CD14-positive monocyte (primary cell): Measurements from ENCODE around the gene ARAP2. TPM values are rescaled to one million over a fixed set of nuclear protein-coding genes. Genes with fewer than 3 reads are reported as not detected.

Source experiments
- DNase-seq, 3 donors: peaks; one replicate each; pipeline ENCODE4 v3.0.0-alpha.2; 2011 to 2022
- H2AFZ ChIP-seq: 2 replicates; pipeline ENCODE4 v1.6.0; 2012; ENCODE audit warnings: mild to moderate bottlenecking, low read depth, low read length, inconsistent platforms; ENCODE audit not compliant: insufficient read depth, poor library complexity, severe bottlenecking
- H3K27ac ChIP-seq, 2 donors: 1 replicate in 1 of 2; 2 replicates in 1 of 2; pipeline ENCODE4 v1.5.1; 2012 to 2013; ENCODE audit warnings: low read length in 2 of 2, control low read depth in 1 of 2, inconsistent platforms in 1 of 2, low read depth in 1 of 2, mild to moderate bottlenecking in 1 of 2
- H3K27me3 ChIP-seq, 2 donors: one replicate each; pipeline versions ENCODE4 v1.6.0 to v1.6.1; 2011 to 2013; ENCODE audit warnings: low read length in 2 of 2; ENCODE audit not compliant: control insufficient read depth in 2 of 2, insufficient read depth in 2 of 2
- H3K36me3 ChIP-seq, 2 donors: replicated peaks in 1 of 2; 1 replicate in 1 of 2; 2 replicates in 1 of 2; pipeline versions ENCODE4 v1.5.1 to v1.6.1; 2012 to 2013; ENCODE audit warnings: low read length in 2 of 2, control low read depth in 1 of 2, inconsistent platforms in 1 of 2, mild to moderate bottlenecking in 1 of 2; ENCODE audit not compliant: insufficient read depth in 2 of 2, control insufficient read depth in 1 of 2
- H3K4me1 ChIP-seq, 2 donors: 1 replicate in 1 of 2; 2 replicates in 1 of 2; pipeline versions ENCODE4 v1.5.1 to v1.6.1; 2012 to 2013; ENCODE audit warnings: low read length in 2 of 2, control low read depth in 1 of 2, inconsistent platforms in 1 of 2, mild to moderate bottlenecking in 1 of 2, moderate library complexity in 1 of 2; ENCODE audit not compliant: insufficient read depth in 2 of 2, control insufficient read depth in 1 of 2
- H3K4me2 ChIP-seq: replicated peaks from 2 replicates; pipeline ENCODE3; 2012; ENCODE audit warnings: low read length, moderate library complexity, mild to moderate bottlenecking; ENCODE audit not compliant: poor library complexity, severe bottlenecking; ENCODE audit errors: extremely low read depth
- H3K4me3 ChIP-seq, 3 experiments: fragments of 200-600 bp in 1 of 3; sonication (generic) in 1 of 3; replicated peaks in 1 of 3; 1 replicate in 2 of 3; 2 replicates in 1 of 3; pipeline ENCODE4 v1.5.1; 2011 to 2013; ENCODE audit warnings: low read length in 3 of 3, mild to moderate bottlenecking in 3 of 3, control low read depth in 2 of 3, low read depth in 2 of 3, inconsistent platforms in 1 of 3, moderate library complexity in 1 of 3
- H3K79me2 ChIP-seq: 2 replicates; pipeline ENCODE4 v1.6.0; 2012; ENCODE audit warnings: mild to moderate bottlenecking, control low read depth, inconsistent platforms, low read length, moderate library complexity; ENCODE audit not compliant: insufficient read depth
- H3K9ac ChIP-seq: 2 replicates; pipeline ENCODE4 v1.6.0; 2017; ENCODE audit warnings: low read length, mild to moderate bottlenecking; ENCODE audit not compliant: insufficient read depth, poor library complexity, severe bottlenecking
- H3K9me3 ChIP-seq, 2 donors: replicated peaks in 1 of 2; 1 replicate in 1 of 2; 2 replicates in 1 of 2; pipeline versions ENCODE4 v1.5.1 to v1.6.1; 2012 to 2013; ENCODE audit warnings: low read length in 2 of 2, control low read depth in 1 of 2; ENCODE audit not compliant: control insufficient read depth in 1 of 2, insufficient read depth in 1 of 2
- H4K20me1 ChIP-seq: 2 replicates; pipeline ENCODE4 v1.6.0; 2012; ENCODE audit warnings: mild to moderate bottlenecking, low read length, control low read depth, moderate library complexity; ENCODE audit not compliant: insufficient read depth
- H3K27ac Mint-ChIP-seq, 7 donors: one replicate each; pipeline ENCODE4 v1.8.0; 2020; ENCODE audit warnings: mild to moderate bottlenecking in 7 of 7, mixed read lengths in 7 of 7, moderate library complexity in 6 of 7, inconsistent platforms in 2 of 7
- H3K27me3 Mint-ChIP-seq, 3 donors: one replicate each; pipeline ENCODE4 v1.8.0; 2021 to 2022; ENCODE audit warnings: low read depth in 3 of 3, mild to moderate bottlenecking in 3 of 3, mixed read lengths in 3 of 3, moderate library complexity in 3 of 3, inconsistent platforms in 1 of 3
- H3K36me3 Mint-ChIP-seq, 2 donors: one replicate each; pipeline ENCODE4 v1.8.0; 2020; ENCODE audit warnings: mixed read lengths in 2 of 2, inconsistent platforms in 1 of 2, mild to moderate bottlenecking in 1 of 2
- H3K4me1 Mint-ChIP-seq: one replicate; pipeline ENCODE4 v1.8.0; 2020; ENCODE audit warnings: mild to moderate bottlenecking, mixed read lengths
- H3K4me3 Mint-ChIP-seq, 2 donors: one replicate each; pipeline ENCODE4 v1.8.0; 2020; ENCODE audit warnings: mild to moderate bottlenecking in 2 of 2, mixed read lengths in 2 of 2, moderate library complexity in 1 of 2
- H3K9me3 Mint-ChIP-seq, 7 donors: one replicate each; pipeline ENCODE4 v1.8.0; 2020 to 2022; ENCODE audit warnings: mixed read lengths in 7 of 7, mild to moderate bottlenecking in 6 of 7, moderate library complexity in 6 of 7, inconsistent platforms in 2 of 7
- WGBS: methylation state at CpG from one replicate; pipeline ENCODE4 v1.1.5; 2013; ENCODE audit warnings: missing lambda C conversion rate; ENCODE audit not compliant: insufficient coverage; 5-methylcytosine and 5-hydroxymethylcytosine counted together
- intact Hi-C, 2 donors: fragments of 100-400 bp; cut with micrococcal nuclease; formaldehyde crosslinking; loops; one replicate each; pipeline versions ENCODE4 v1.15.0 to v1.15.1; 2023
- polyA plus RNA-seq, 3 donors: library from polyadenylated mRNA; depleted of rRNA in 1 of 3; unstranded in 2 of 3; stranded (reverse) in 1 of 3; fragments of 300-500 nt in 2 of 3; fragments of >200 nt in 1 of 3; fragmentation: Illumina TruSeq in 2 of 3; gene quantifications; 1 replicate in 2 of 3; 2 replicates in 1 of 3; pipeline ENCODE4 v1.2.3, GENCODE V29; 2012 to 2021
- TF ChIP-seq, protein P1 (sequence below): fragments of 200-600 bp; IDR thresholded peaks from one replicate; pipeline ENCODE4 v1.8.0; 2022; ENCODE audit warnings: antibody characterized with exemption, mild to moderate bottlenecking

ARAP2 gene
- polyA plus RNA-seq, 3 donors = 4.6 to 17.7 (median 5.6) TPM

DNA sequence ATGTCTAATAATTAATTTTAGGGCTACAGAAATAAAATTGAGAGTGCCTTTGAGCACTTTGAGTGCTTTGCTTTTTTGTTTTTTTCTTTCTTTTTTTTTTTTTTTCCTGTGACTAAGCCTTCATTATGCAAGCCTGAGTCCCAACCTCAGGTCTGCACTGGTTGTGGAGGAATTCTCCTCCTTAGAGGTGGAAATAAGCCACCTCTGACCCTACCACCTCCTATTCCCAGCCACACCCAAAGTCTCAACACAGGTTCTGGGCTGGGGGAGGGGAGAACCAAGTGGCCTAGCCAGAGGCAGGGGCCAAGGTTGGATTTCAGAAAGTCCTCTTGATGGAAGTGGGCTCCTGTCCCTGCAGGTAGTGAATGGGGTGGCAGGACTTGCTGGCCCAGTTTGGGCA lies 180.2 kb downstream of the ARAP2 start:
- H3K27ac Mint-ChIP-seq = no peak overlapping the region
- H3K36me3 ChIP-seq = peaks cover 20 to 39% of the 10 kb centered on the region in 2 donors
- no peaks in the 10 kb centered on the region for H3K79me2 ChIP-seq
- H3K9me3 ChIP-seq = no peaks in the 10 kb centered on the region
- H3K4me3 Mint-ChIP-seq = no peak overlapping the region
- no peak overlapping the region for H2AFZ ChIP-seq
- no peak overlapping the region for H3K4me2 ChIP-seq
- no peaks in the 10 kb centered on the region for H3K27me3 Mint-ChIP-seq
- H3K27ac ChIP-seq = no peak overlapping the region
- peaks cover 0 to 6% of the 10 kb centered on the region in 2 donors for H3K4me1 ChIP-seq
- H3K27me3 ChIP-seq = no peaks in the 10 kb centered on the region
- H3K4me3 ChIP-seq = no peak overlapping the region
- peaks cover 24% of the 10 kb centered on the region for H3K4me1 Mint-ChIP-seq
- TF ChIP-seq, protein P1, sequence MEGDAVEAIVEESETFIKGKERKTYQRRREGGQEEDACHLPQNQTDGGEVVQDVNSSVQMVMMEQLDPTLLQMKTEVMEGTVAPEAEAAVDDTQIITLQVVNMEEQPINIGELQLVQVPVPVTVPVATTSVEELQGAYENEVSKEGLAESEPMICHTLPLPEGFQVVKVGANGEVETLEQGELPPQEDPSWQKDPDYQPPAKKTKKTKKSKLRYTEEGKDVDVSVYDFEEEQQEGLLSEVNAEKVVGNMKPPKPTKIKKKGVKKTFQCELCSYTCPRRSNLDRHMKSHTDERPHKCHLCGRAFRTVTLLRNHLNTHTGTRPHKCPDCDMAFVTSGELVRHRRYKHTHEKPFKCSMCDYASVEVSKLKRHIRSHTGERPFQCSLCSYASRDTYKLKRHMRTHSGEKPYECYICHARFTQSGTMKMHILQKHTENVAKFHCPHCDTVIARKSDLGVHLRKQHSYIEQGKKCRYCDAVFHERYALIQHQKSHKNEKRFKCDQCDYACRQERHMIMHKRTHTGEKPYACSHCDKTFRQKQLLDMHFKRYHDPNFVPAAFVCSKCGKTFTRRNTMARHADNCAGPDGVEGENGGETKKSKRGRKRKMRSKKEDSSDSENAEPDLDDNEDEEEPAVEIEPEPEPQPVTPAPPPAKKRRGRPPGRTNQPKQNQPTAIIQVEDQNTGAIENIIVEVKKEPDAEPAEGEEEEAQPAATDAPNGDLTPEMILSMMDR = no peak
- H3K9ac ChIP-seq = no peak overlapping the region
- intact Hi-C loops = no loop called here
- DNase-seq = no peak
- H4K20me1 ChIP-seq = no peaks in the 10 kb centered on the region
- H3K36me3 Mint-ChIP-seq = peaks cover 21 to 33% of the 10 kb centered on the region in 2 donors
- peaks cover 0 to 3% (median 0%) of the 10 kb centered on the region in 7 donors for H3K9me3 Mint-ChIP-seq

DNA sequence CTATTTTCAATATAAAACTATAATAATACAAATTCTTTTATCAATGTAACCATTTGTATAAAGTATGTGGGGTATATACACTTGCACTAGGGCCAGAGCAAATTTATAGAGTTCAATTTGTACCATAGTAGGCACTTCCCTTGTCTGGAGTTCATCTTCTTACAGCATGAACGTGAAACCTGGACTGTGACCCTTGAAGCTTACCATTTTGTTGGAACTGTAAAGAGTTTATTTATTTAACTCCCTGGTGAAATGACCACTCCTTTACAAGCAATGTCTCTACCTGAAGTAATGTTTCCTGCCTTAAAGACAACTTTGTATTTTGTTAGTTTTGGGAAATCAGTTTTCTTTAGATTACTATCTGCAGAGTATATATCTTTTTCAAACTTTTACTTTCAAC lies 188.2 kb downstream of the ARAP2 start:
- H3K9ac ChIP-seq = no peak overlapping the region
- WGBS = no CpG with 5 or more reads among the region's 1 CpG
- H3K9me3 ChIP-seq = no peaks in the 10 kb centered on the region
- no peaks in the 10 kb centered on the region for H4K20me1 ChIP-seq
- no peak overlapping the region for H3K4me2 ChIP-seq
- H3K79me2 ChIP-seq = no peaks in the 10 kb centered on the region
- no peak overlapping the region for H3K27ac Mint-ChIP-seq
- no peaks in the 10 kb centered on the region for H3K27me3 Mint-ChIP-seq
- H3K4me3 Mint-ChIP-seq = no peak overlapping the region
- intact Hi-C loops = no loop called here
- no peak overlapping the region for H2AFZ ChIP-seq
- H3K27me3 ChIP-seq = no peaks in the 10 kb centered on the region
- H3K4me1 Mint-ChIP-seq = peaks cover 17% of the 10 kb centered on the region
- H3K36me3 Mint-ChIP-seq = no peaks in the 10 kb centered on the region
- no peak overlapping the region for H3K27ac ChIP-seq
- H3K9me3 Mint-ChIP-seq = peaks cover 0 to 3% (median 0%) of the 10 kb centered on the region in 7 donors
- TF ChIP-seq, protein P1 = no peak
- DNase-seq = no peak
- H3K4me1 ChIP-seq = peaks cover 0 to 6% of the 10 kb centered on the region in 2 donors
- H3K36me3 ChIP-seq = no peaks in the 10 kb centered on the region
- no peak overlapping the region for H3K4me3 ChIP-seq
